NB4 (cell line): Measurements from ENCODE around the gene WARS2.

ENCODE experiments used
- DNase-seq: peaks from one replicate; pipeline ENCODE4 v3.0.0; 2010; ENCODE audit warnings: low read depth
- H3K4me3 ChIP-seq: one replicate; pipeline ENCODE4 v1.5.1; 2011; ENCODE audit warnings: mild to moderate bottlenecking, low read depth, low read length, moderate library complexity
- CTCF ChIP-seq: IDR thresholded peaks from one replicate; pipeline ENCODE4 v1.5.1; 2012; ENCODE audit warnings: low read depth, low read length
- MAX ChIP-seq: IDR thresholded peaks from 2 replicates; pipeline ENCODE4 v1.6.1; 2011; ENCODE audit warnings: low read depth, low read length
- MYC ChIP-seq: IDR thresholded peaks from 2 replicates; pipeline ENCODE4 v1.6.1; 2011; ENCODE audit warnings: low read depth, low read length
- POLR2A ChIP-seq: IDR thresholded peaks from 2 replicates; pipeline ENCODE4 v1.6.1; 2011; ENCODE audit warnings: mild to moderate bottlenecking; ENCODE audit not compliant: insufficient read length; ENCODE audit errors: extremely low read depth

The WARS2 gene

GRCh38 chr1:118982821-118983557 lies 157.5 kb downstream of the WARS2 start:
- TF ChIP-seq POLR2A (no peak), MAX (no peak), MYC (no peak), CTCF (no peak)
- no peak for DNase-seq
- H3K4me3 ChIP-seq = no peak overlapping the region

- TF ChIP-seq MYC (no peak), MAX (no peak), CTCF (no peak), POLR2A (no peak)
- no peak for DNase-seq
- H3K4me3 ChIP-seq = no peak overlapping the region
These were observed 158.2 kb downstream of the WARS2 start for GRCh38 chr1:118982266-118982665.

GRCh38 chr1:118981436-118981835 lies 159.0 kb downstream of the WARS2 start:
- no peak overlapping the region for H3K4me3 ChIP-seq
- no peak for TF ChIP-seq MAX
- no peak for DNase-seq
